AG04449 (cell line): ENCODE measurements around the gene SYNDIG1.

Experiments
- CTCF ChIA-PET: fragments of 350-600 bp; formaldehyde crosslinking; extraction: SDS; loops from one replicate; lab custom pipeline; 2021; ENCODE audit warnings: antibody characterized with exemption; lab: Yijun Ruan, JAX
- POLR2A ChIA-PET: fragments of 400-600, 350-600 bp; formaldehyde crosslinking; extraction: SDS; loops from one replicate; lab custom pipeline; 2020; ENCODE audit warnings: antibody characterized with exemption, inconsistent platforms; lab: Yijun Ruan, JAX
- DNase-seq: peaks from one replicate; pipeline ENCODE4 v3.0.0-alpha.2; 2010; ENCODE audit warnings: low read depth, low spot score
- H3K4me3 ChIP-seq: 2 replicates; pipeline ENCODE4 v1.5.1; 2011; ENCODE audit warnings: low read depth, mild to moderate bottlenecking, control low read depth, low read length
- TF ChIP-seq, protein P1 (sequence below): IDR thresholded peaks from one replicate; pipeline ENCODE4 v1.5.1; 2011; ENCODE audit warnings: mild to moderate bottlenecking, moderate library complexity, low read length, control low read depth, inconsistent platforms; ENCODE audit not compliant: insufficient read depth; ENCODE audit errors: missing control alignments

Gene SYNDIG1

DNA sequence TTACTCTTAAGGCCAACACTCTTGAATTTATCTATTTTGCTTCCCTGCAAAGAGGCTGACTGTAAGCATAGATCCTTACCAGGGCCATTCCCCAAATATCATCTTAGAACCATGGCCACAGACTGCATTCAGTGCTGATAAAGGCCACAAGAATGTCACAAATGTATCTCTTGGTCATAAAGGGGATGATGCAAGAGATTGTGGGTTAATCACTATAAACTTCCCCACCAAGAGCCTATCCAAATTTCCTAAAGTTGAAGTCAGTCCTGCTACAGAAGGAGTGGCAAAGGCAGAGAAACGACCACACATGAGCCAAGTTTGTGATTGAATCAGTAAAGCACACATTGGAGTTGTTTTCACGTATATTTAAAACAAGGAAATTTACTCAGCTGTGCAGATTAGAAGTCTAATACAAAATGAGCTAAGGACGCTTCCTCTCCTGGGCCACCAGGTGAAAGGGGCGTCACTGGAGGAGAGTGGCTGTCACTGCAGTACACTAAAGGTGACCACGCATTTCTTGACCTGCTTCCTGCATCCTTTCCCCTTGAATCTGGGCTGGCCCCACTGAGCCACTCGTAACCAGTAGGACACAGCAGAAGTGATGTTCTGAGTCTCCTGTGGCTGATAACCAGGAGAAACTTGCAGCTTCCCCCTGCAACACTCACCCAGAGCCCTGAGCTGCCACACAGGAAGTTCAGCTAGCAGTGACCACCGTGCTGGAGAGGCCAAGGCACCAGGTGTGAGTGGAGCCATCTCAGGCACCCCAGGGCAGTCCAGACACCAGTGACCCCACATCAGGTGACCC lies 181.9 kb downstream of the SYNDIG1 start:
- DNase-seq, result peak; percentile 92
- TF ChIP-seq, protein P1, sequence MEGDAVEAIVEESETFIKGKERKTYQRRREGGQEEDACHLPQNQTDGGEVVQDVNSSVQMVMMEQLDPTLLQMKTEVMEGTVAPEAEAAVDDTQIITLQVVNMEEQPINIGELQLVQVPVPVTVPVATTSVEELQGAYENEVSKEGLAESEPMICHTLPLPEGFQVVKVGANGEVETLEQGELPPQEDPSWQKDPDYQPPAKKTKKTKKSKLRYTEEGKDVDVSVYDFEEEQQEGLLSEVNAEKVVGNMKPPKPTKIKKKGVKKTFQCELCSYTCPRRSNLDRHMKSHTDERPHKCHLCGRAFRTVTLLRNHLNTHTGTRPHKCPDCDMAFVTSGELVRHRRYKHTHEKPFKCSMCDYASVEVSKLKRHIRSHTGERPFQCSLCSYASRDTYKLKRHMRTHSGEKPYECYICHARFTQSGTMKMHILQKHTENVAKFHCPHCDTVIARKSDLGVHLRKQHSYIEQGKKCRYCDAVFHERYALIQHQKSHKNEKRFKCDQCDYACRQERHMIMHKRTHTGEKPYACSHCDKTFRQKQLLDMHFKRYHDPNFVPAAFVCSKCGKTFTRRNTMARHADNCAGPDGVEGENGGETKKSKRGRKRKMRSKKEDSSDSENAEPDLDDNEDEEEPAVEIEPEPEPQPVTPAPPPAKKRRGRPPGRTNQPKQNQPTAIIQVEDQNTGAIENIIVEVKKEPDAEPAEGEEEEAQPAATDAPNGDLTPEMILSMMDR, result no peak
- H3K4me3 ChIP-seq, result no peak overlapping the region
- CTCF ChIA-PET, result interaction anchor here (0.8 to 0.9 kb wide), 2 partner anchors 18 to 21 kb away, joined by 3 to 4 read pairs; no protein-coding TSS in a partner anchor
- POLR2A ChIA-PET, result interaction anchor here (1.3 to 2.6 kb wide), 3 partner anchors 17 to 123 kb away, joined by 3 to 12 read pairs (median 3); no protein-coding TSS in a partner anchor

DNA sequence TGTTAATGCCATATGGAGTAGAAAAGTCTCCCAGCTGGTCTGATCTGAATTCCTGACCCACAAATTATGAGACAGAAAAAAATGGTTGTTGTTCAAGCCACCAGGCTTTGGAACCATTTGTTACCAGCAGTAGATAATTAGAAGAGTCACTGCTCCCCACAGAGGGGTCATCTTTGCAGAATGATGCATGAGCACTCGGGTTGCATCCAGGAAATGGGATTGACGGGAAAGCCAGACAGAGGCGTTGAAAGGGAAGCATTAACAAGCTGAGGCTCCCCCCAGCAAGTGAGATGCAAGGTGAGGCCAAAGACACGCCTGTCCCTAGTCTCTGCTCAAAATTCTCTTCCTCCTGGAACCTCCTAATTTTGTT lies 182.5 kb downstream of the SYNDIG1 start:
- H3K4me3 ChIP-seq, result no peak overlapping the region
- TF ChIP-seq, protein P1, result no peak
- POLR2A ChIA-PET, result interaction anchor here (1.3 to 2.6 kb wide), 2 partner anchors 17 to 21 kb away, joined by 3 to 12 read pairs; no protein-coding TSS in a partner anchor
- CTCF ChIA-PET, result no interaction called here
- no peak for DNase-seq

DNA sequence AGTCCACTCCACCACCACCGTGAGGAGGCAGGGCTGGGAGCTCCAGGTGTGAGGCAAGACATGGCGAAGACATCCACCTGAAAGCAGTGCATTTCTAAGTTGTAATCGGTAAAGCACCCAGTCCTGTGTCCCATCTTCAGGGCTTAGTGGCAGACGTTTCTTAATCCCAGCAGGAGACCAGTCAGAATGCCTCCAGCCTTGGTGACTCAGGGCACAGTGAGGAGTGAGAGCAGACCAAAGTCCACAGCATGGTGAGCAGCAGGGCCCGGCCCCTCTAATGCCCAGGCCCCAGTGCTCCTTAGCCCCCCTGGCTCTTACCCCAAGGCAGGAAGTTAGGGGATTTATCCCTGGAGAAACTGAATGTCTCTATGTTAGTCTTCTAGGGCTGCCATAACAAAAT lies 183.9 kb downstream of the SYNDIG1 start:
- CTCF ChIA-PET, result no interaction called here
- H3K4me3 ChIP-seq, result no peak overlapping the region
- TF ChIP-seq, protein P1, result no peak
- POLR2A ChIA-PET, result no interaction called here
- DNase-seq, result no peak

DNA sequence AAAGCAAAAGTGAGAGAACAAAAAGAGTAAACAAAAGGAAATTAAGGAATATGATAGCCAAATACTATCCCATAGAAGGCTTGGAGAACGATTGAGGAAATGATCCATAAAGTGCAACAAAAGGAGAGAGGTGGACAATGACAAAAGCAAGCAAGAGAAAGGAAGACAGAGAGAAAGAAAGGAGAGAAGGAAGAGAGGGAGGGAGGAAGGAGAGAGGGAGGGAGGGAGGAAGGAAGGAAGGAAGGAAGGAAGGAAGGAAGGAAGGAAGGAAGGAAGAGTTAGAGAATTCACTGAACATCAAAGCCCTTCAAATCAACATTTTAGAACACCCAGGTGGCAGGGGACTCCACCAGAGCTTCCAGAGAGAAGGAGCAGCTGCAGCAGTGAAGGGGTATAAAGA lies 185.0 kb downstream of the SYNDIG1 start:
- no peak overlapping the region for H3K4me3 ChIP-seq
- ChIA-PET POLR2A (no interaction called here), CTCF (no interaction called here)
- DNase-seq, result no peak
- TF ChIP-seq, protein P1, result no peak

DNA sequence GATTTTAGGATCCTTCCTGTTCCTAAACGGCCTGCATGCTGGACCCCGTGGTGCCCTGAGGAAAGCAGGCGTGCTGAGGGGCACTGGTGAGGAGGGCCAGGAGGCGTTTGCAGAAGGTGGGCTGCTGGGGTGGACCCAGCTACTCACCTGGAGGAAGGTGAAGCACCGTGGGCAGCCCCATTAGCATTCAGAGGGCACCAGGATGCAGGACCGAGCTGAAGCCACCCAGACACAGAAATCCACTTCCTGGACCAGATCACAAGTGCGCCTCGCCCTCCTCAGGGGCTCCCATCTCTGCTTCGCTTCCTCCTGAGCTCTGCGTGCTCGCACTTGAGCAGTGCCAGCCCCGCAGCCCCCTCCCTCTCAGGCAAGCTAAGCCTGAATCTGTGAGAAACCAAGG lies 187.0 kb downstream of the SYNDIG1 start:
- no peak for DNase-seq
- TF ChIP-seq, protein P1, result no peak
- ChIA-PET CTCF (interaction anchor here (1.2 to 1.6 kb wide), 2 partner anchors 16 kb away, joined by 3 to 4 read pairs; no protein-coding TSS in a partner anchor), POLR2A (interaction anchor here (1.4 kb wide), 1 partner anchor 16 kb away, joined by 4 read pairs; no protein-coding TSS in a partner anchor)
- no peak overlapping the region for H3K4me3 ChIP-seq

DNA sequence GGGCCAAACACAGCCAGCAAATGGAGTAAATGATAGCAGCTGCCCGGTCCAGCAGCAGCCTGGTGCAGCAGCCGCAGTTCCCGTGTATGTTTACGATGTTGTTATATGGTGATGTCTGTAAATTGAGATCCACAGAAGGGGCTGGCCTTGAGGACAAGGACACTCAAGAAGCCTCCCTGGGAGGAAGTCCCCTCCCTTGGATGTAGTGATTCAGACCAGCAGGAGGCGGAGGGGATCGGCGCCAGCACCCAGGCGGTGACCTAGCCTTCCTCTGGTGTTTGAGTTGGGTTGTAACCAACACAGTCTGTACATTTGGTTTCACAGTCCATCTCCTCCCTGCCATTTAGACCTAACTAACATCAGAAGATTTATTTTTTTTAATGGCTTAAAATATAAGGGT lies 187.8 kb downstream of the SYNDIG1 start:
- CTCF ChIA-PET, result interaction anchor here (1.2 to 1.6 kb wide), 2 partner anchors 15 to 17 kb away, joined by 3 to 4 read pairs; no protein-coding TSS in a partner anchor
- DNase-seq, result no peak
- POLR2A ChIA-PET, result no interaction called here
- H3K4me3 ChIP-seq, result no peak overlapping the region
- TF ChIP-seq, protein P1, result peak; percentile 31
